Measurements from ENCODE around the gene S100A7A. TPM values are rescaled to one million over a fixed set of nuclear protein-coding genes. Genes with fewer than 3 reads are reported as not detected.

S100A7A gene
- total and polyA plus RNA-seq, 2 of the 8 experiments (the other 6 are each of a cell fraction or from before 2014, with no cell fraction given), result not detected

- no peaks in the 10 kb centered on the region for H3K79me2 ChIP-seq (ENCODE audit: control insufficient read depth in 1 of 2, insufficient read depth in 2 of 2, low read length in 2 of 2)
- H3K36me3 ChIP-seq (ENCODE audit: control insufficient read depth in 2 of 4, insufficient read depth in 4 of 4, low read length in 3 of 4), result no peaks in the 10 kb centered on the region
- no peaks in the 10 kb centered on the region for H3K27me3 ChIP-seq (replicated peaks in 1 of 4; ENCODE audit: control insufficient read depth in 3 of 4, extremely low read depth in 1 of 4, insufficient read depth in 3 of 4, low read length in 3 of 4)
- no peak overlapping the region for H3K18ac ChIP-seq (ENCODE audit: extremely low read depth, low read length)
- H2AK5ac ChIP-seq (ENCODE audit: low read depth, low read length), result no peak overlapping the region
- no peak overlapping the region for H3K9ac ChIP-seq (replicated peaks in 1 of 4; ENCODE audit: extremely low read depth in 1 of 4, low read depth in 3 of 4, low read length in 3 of 4)
- H3K79me1 ChIP-seq (ENCODE audit: low read depth, low read length), result no peaks in the 10 kb centered on the region
- TF ChIP-seq JUND (IDR thresholded peaks at IDR 0.05; ENCODE audit: low read length) (peak; percentile 85), MAFK (IDR thresholded peaks at IDR 0.05; ENCODE audit: low read depth, low read length) (no peak), ATF2 (IDR thresholded peaks at IDR 0.05; ENCODE audit: low read length) (0 out of 2 replicates have a peak, but pooled peaks have one; percentile 60), SIX5 (IDR thresholded peaks at IDR 0.05; ENCODE audit: low read depth, low read length) (no peak), CBX5 (IDR thresholded peaks at IDR 0.05; ENCODE audit: low read depth, low read length) (no peak), JUN (IDR thresholded peaks at IDR 0.05; ENCODE audit: low read depth, low read length) (0 out of 2 replicates have a peak, but pooled peaks have one; percentile 41), TCF12 (IDR thresholded peaks at IDR 0.05; ENCODE audit: low read depth, low read length) (no peak), CREB1 (IDR thresholded peaks at IDR 0.05) (peak; percentile 93), SIN3A (conservative IDR thresholded peaks at IDR 0.05 in 1 of 2, IDR thresholded peaks at IDR 0.05 in 1 of 2; ENCODE audit: low read depth in 1 of 2, low read length in 2 of 2) (peak; percentile 41 to 83; a peak in 1 of 4 replicates), EZH2 (IDR thresholded peaks at IDR 0.05; ENCODE audit: low read depth, low read length, severe bottlenecking) (no peak), MAX (IDR thresholded peaks at IDR 0.05) (no peak)
- H2BK12ac ChIP-seq (ENCODE audit: low read depth, low read length), result no peak overlapping the region
- H2BK15ac ChIP-seq (ENCODE audit: low read length), result no peak overlapping the region
- no peak overlapping the region for H2AFZ ChIP-seq (ENCODE audit: low read length)
- DNase-seq (ENCODE audit: low read depth in 1 of 2, low spot score in 2 of 2) (peak in 1 of 2 experiments; percentile 88), FAIRE-seq (peak; percentile 84)
- H2BK20ac ChIP-seq (ENCODE audit: low read length), result no peak overlapping the region
- H4K5ac ChIP-seq (ENCODE audit: insufficient read length, low read depth, low read length), result no peak overlapping the region
- no peaks in the 10 kb centered on the region; a peak in 1 of 4 replicates for H3K9me3 ChIP-seq (ENCODE audit: insufficient read depth in 2 of 2, low read depth in 1 of 2, low read length in 1 of 2)
- no peak overlapping the region for H3K4me2 ChIP-seq (ENCODE audit: insufficient read depth in 1 of 2, low read depth in 2 of 2, low read length in 2 of 2)
- 18% methylated on average over 6 of the region's 6 CpGs; no CpG with 5 or more reads in 1 of the 2 experiments for WGBS, 2 experiments (ENCODE audit: extremely low coverage in 1 of 2, insufficient coverage in 1 of 2, insufficient read length in 1 of 2, insufficient replicate concordance in 2 of 2, low coverage in 1 of 2, low lambda C conversion rate in 2 of 2, missing lambda C conversion rate in 1 of 2)
- no peak overlapping the region for H3K14ac ChIP-seq (ENCODE audit: insufficient read length)
- ChIA-PET POLR2A (ENCODE audit: partially characterized antibody) (no interaction called here), CTCF (ENCODE audit: partially characterized antibody) (interaction anchor here (0.7 to 2.4 kb wide), 5 partner anchors 18 to 73 kb away, joined by 3 to 9 read pairs (median 3); no protein-coding TSS in a partner anchor)
- no peaks in the 10 kb centered on the region; the same call in 1 of the 2 replicates for H3K23me2 ChIP-seq (ENCODE audit: low read depth, low read length)
- no peak overlapping the region for H3K27ac ChIP-seq (ENCODE audit: low read depth, low read length)
- H4K20me1 ChIP-seq (replicated peaks in 1 of 2; ENCODE audit: control insufficient read depth in 1 of 2, insufficient read depth in 2 of 2, low read length in 2 of 2), result no peaks in the 10 kb centered on the region
- no peak overlapping the region for H4K8ac ChIP-seq (ENCODE audit: extremely low read depth, insufficient read depth, low read length)
- no peak overlapping the region for H3K56ac ChIP-seq (replicated peaks; ENCODE audit: insufficient read length, low read depth, low read length)
- H3K4me3 ChIP-seq (ENCODE audit: extremely low read depth in 1 of 4, insufficient read depth in 2 of 4, low read depth in 3 of 4, low read length in 4 of 4), result no peak overlapping the region
- H3K4ac ChIP-seq (replicated peaks; ENCODE audit: insufficient read length, low read depth, low read length), result no peak overlapping the region
- no peak overlapping the region for H3K23ac ChIP-seq (ENCODE audit: insufficient read length)
- no peak overlapping the region for H4K91ac ChIP-seq (replicated peaks; ENCODE audit: insufficient read length, low read length)
- H2BK120ac ChIP-seq (replicated peaks; ENCODE audit: low read depth, low read length), result no peak overlapping the region
- no peaks in the 10 kb centered on the region for H3K4me1 ChIP-seq (replicated peaks in 1 of 4; ENCODE audit: control insufficient read depth in 3 of 4, insufficient read depth in 4 of 4, low read length in 3 of 4)
- H2BK5ac ChIP-seq (ENCODE audit: low read depth, low read length), result no peak overlapping the region
These were observed 6.2 kb downstream of the S100A7A start for GRCh38 chr1:153422450-153423068.
